Measurements from ENCODE around the gene PLXNA2. TPM values are rescaled to one million over a fixed set of nuclear protein-coding genes. Genes with fewer than 3 reads are reported as not detected.

The PLXNA2 gene
- total RNA-seq, 4 donors from 2014 or later, result 17.2 to 29.7 (median 24.6) TPM

GRCh38 chr1:208209286-208209685, 34.9 kb downstream of the PLXNA2 start:
- DNase-seq (ENCODE audit: low spot score in 2 of 2), result no peak
- no peaks in the 10 kb centered on the region for H3K9me3 ChIP-seq
- TF ChIP-seq POLR2A (IDR thresholded peaks at IDR 0.05), result no peak
- peak overlapping the region in 1 of 4 donors; percentile 36 for H3K27ac ChIP-seq
- no peaks in the 10 kb centered on the region for H3K36me3 ChIP-seq
- 64 to 68% methylated on average over 3 of the region's 3 CpGs for WGBS, 2 donors
- H3K4me3 ChIP-seq, result no peak overlapping the region
- H3K27me3 ChIP-seq, result no peaks in the 10 kb centered on the region
- H3K4me1 ChIP-seq, result peaks cover 0 to 52% (median 15%) of the 10 kb centered on the region in 4 donors

GRCh38 chr1:208208132-208208487, 36.1 kb downstream of the PLXNA2 start:
- peak overlapping the region in 2 of 4 donors; percentile 36 to 54 for H3K27ac ChIP-seq
- no peak for TF ChIP-seq CTCF (IDR thresholded peaks at IDR 0.05)
- no peak for TF ChIP-seq EP300 (IDR thresholded peaks at IDR 0.05)
- TF ChIP-seq POLR2A (IDR thresholded peaks at IDR 0.05), result no peak
- no peak overlapping the region for H3K4me3 ChIP-seq
- H3K36me3 ChIP-seq, result no peaks in the 10 kb centered on the region
- peaks cover 0 to 64% (median 24%) of the 10 kb centered on the region in 4 donors for H3K4me1 ChIP-seq
- DNase-seq (ENCODE audit: low spot score in 2 of 2), result no peak
- H3K9me3 ChIP-seq, result no peaks in the 10 kb centered on the region
- no peaks in the 10 kb centered on the region for H3K27me3 ChIP-seq

DNA sequence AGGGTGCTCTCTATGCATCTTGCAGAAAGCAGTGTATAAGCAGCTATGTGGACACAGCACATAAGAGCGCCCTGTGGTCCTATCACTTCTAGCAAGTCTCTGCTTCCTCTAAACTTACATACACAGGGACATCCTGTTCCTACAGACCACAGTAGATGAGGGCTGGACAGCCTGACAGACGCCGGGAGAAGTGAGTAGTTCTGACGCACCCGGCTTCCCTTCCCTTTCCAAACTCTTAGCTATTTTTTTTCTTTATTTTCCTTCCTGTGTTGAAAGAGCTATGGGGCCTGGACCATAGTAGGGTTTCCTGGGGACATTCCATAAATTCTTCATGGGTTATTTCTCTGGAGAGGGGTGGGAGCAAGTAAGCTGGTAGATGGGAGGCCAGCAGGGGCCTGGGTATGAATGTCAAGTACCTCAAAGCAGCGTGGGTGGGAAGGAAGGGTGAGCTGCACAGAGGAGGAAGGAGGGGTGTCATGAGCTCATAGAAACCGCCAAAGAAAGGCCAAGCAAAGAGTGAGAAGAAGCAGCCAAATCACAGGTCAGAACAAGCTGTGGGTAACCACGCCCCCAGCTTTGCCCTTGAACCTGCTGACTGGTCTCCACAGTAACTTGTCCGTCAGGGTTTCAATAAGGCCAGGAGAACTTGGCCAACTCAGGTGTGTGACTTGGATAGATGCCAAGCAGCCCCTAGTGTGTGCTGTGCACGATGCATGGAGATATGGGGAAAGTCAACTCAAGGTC, 36.6 kb downstream of the PLXNA2 start:
- Histone ChIP-seq H3K27me3 (no peaks in the 10 kb centered on the region), H3K4me3 (no peak overlapping the region), H3K9me3 (no peaks in the 10 kb centered on the region), H3K27ac (peak overlapping the region in 2 of 4 donors; percentile 36 to 62), H3K36me3 (no peaks in the 10 kb centered on the region), H3K4me1 (peaks cover 0 to 69% (median 28%) of the 10 kb centered on the region in 4 donors)
- TF ChIP-seq POLR2A (IDR thresholded peaks at IDR 0.05) (no peak), CTCF (IDR thresholded peaks at IDR 0.05) (no peak), EP300 (IDR thresholded peaks at IDR 0.05) (peak; percentile 81 to 85)
- peak in 1 of 2 donors; percentile 23 for DNase-seq (ENCODE audit: low spot score in 2 of 2)
- WGBS, 2 donors, result 51 to 68% methylated on average over 9 to 10 of the region's 10 CpGs

DNA sequence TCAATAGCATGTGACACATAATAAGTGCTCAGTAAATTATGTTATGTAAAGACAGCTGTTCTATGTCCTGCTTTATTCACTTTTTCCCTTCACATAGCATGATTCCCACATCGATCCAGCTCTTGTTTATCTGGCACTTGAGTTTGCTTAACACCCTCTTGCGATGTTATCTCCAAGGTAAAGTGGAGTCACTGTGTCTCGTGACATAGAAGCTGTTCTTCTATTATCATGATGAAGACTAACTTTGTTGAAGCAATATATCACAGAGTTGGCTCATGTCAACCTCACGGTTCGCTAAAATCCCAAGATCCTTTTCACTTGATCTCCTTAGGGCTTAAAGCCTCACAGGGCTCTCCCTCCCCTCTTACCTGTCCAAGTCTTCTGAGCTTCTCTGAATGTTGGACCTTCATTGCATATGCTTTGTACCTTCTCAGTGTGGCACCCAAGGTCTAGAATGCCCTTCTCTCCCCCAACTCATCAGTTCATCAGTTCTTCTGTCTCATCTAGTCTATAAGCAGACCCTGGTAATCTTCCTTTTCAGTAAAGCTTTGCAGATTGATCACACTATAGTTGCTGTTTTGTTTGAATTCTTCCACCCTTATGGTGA, 38.0 kb downstream of the PLXNA2 start:
- Histone ChIP-seq H3K4me1 (peaks cover 0 to 72% (median 37%) of the 10 kb centered on the region in 4 donors), H3K27ac (peak overlapping the region in 1 of 4 donors; percentile 55), H3K27me3 (no peaks in the 10 kb centered on the region), H3K9me3 (no peaks in the 10 kb centered on the region), H3K36me3 (no peaks in the 10 kb centered on the region), H3K4me3 (no peak overlapping the region)
- WGBS, 2 donors, result 93 to 98% methylated on average over 5 of the region's 5 CpGs
- no peak for DNase-seq (ENCODE audit: low spot score in 2 of 2)
- TF ChIP-seq EP300 (IDR thresholded peaks at IDR 0.05) (no peak), POLR2A (IDR thresholded peaks at IDR 0.05) (no peak), CTCF (IDR thresholded peaks at IDR 0.05) (no peak)

DNA sequence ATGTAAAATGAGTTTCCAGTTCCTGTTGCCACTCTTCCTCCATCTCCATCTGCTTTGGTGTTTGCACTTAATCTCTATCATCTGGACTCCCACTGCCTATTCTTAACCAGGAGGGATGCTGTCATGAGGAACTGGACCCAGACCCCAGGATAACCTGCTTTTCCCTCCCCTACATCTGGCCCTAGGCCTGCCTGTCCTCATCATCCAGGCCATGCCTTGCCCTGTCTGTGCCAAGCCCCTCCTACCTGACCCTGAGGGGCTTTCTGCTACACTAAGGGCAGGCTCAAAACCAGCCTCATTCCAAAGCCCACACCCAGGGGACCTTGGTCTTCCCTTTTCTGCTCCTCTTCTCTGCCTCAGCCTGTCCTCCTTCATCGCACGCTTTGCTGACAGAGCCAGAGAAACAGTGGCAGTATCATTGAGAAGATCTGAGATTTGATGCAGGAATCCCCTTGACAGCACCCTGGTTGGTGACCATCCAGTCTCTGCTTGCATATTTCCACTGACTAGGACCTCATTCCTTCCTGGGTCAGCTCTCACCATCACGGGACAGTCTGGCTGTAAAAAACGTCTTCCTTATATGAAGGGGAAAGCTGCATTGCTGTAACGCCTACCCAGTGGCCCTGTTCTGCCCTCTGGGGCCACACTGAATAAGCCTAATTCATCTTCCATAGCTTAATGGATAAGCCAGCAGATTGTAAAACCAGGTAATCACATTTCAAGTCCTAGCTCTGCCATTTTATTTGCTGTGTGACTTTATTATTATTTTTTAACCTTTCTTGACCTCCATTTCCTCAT, 38.8 kb downstream of the PLXNA2 start:
- Histone ChIP-seq H3K27ac (peak overlapping the region in 3 of 4 donors; percentile 41 to 80 (median 55)), H3K27me3 (no peaks in the 10 kb centered on the region), H3K9me3 (no peaks in the 10 kb centered on the region), H3K4me3 (no peak overlapping the region), H3K36me3 (no peaks in the 10 kb centered on the region), H3K4me1 (peaks cover 0 to 78% (median 38%) of the 10 kb centered on the region in 4 donors)
- 77 to 79% methylated on average over 5 of the region's 5 CpGs for WGBS, 2 donors
- DNase-seq (ENCODE audit: low spot score in 2 of 2), result no peak
- TF ChIP-seq EP300 (IDR thresholded peaks at IDR 0.05) (no peak), CTCF (IDR thresholded peaks at IDR 0.05) (no peak)
